ENCODE measurements around the gene NXNL1.

Gene NXNL1

DNA sequence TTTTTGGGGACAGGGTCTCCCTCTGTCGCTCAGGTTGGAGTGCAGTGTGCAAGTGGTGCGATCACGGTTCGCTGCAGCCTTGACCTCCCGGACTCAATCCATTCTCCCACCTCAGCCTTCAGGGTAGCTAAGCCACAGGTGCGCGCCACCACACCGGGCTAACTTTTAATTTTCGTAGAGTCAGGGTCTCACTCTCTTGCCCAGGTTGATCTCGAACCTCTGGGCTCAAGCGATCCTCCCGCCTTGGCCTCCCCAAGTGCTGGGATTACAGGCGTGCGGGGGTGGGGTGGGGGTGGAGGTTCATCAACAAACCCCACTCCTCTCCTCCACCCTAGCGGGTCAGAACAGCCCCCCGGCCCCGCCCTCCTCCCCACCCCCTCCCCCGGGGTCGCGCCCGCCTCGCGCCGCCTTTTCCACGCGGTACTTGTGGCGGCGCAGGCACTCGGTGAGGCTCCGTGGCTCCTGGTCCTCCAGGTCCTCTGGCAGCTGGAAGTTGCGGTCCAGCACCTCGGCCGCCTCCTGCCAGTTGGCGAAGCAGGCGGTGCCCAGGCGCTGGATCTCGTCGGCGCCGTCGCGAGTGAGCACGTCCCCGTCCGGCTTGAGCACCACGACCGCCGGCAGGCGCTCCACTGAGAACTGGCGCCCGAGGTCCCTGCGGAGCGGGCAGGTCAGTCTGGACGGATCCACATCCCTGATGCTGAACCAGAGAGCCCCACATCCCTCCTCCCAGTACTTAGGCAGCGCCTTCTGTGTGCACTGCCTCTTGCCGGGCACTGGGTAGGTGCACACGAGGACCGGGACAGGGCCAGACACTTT, 5.2 kb downstream of the NXNL1 start:
- DNase-seq (ENCODE audit: low read depth): no peak

DNA sequence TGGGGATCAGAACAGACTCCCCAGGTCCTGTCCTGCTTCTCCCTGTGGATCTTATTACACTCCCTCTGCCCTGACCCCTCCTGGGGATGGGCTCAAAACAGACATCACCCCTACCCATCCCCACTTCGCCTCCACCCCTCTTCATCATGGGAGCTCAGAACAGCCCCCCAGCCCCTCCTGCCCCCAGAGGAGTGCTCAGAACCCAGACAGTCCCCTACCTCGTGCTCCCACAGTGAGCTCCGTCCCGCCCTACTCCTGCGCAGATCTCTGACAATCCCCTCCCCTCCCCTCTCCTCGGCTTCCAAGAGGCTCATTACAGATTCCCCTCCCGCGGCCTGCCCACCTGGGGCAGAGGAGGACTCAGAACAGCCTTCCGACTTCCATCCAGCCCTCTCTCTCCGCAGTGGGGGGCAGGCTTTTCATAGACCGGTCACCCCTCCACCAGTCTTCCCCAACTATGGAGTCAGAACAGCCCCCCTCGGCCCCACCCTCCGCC, 6.1 kb downstream of the NXNL1 start:
- no peak for DNase-seq (ENCODE audit: low read depth)

DNA sequence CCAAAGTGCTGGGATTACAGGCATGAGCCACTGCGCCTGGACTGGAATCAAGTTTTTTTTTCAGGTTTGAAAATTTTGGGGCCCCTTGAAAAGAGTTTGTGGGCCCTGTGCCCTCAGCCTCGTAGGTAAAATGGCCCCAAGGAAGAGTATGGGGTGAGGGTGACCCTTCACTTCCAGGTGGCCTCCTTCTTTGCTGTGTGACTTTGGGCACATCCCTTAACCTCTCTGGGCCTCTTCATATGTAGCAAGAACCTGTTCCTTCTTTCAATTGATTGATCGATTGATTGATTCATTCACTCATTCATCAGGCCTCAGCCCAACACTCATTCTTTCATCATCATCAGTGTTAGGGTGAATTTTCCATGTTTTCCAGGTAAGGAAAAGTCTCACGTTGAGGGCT, 8.9 kb downstream of the NXNL1 start:
- DNase-seq (ENCODE audit: low read depth): no peak

DNA sequence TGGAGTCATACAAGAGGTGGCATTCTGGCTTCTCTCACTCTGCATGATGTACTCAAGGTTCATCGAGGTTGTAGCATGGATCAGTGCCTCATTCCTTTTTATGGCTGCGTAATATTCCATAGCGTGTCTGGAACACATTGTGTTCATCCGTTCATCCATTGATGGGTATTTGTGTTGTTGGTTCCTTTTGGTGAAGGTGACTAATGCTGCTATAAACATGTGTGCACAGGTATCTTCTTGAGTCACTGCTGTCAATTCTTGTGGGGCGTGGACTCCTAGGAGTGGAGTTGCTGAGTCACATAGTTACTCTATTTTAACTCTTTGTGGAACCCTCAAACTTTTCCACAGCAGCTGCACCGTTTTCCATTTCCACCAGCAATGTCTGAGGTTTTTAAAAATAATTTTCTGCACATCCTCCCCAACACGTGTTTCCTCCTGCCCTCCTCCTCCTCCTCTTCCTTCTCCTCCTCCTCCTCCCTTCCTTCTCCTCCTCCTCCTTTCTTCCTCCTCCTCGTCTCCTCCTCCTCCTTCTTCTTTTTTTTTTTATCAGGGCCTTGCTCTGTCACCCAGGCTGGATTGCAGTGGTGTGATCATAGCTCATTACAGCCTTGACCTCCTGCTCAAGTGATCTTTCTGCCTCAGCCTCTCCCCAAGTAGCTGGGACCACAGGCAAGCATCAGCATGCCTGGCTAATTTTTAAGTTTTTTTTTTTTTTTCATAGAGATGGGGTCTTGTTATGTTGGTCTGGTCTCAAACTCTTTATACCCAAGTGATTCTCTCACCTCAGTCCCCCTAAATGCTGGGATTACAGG, 10.3 kb downstream of the NXNL1 start:
- no peak for DNase-seq (ENCODE audit: low read depth)

DNA sequence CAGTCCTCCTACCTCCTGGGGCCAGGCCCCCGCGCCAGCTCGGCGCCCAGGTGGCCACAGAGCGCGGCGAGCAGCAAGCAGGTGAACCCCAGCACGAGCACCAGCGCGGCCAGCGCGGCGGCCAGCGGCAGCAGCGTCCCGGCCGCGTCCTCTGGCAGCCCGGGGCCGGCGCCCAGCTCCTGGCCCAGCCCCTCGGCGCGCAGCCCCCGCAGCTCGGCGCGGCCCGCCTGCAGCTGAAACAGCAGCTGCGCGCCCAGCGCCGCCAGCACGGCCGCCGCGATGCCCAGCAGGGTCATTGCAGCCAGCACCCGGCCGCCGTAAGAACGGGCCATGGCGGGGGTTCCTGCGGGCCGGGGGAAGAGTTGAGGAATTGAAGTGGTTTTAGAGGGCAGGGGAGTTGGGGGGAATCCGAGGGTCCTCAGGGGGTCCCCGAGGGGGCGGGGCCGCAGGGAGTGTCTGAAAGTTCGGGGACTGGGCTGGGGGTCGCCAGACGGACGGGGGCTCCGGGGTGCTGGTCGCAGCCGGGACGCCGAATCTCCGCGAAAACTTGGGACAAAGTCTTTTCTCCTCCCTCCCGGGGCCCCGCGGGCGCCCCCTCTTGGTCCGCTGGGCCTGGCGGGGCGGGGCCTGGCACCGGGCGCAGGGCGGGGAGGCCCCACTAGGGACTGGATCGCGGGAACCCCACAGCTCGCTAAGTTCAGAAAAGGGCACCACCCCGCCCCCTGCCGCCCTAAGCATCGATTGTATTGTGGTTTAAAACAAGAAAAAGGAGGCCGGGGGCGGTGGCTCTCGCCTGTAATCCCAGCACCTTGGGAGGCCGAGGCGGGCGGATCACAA, 12.4 kb downstream of the NXNL1 start, which contains the start of gene TMEM221:
TSS of gene TMEM221 (minus strand) at position 538 of the 837 bp plus-strand sequence. CDS start at position 332, 206 bp downstream.
- DNase-seq (ENCODE audit: low read depth): peak; percentile 35

DNA sequence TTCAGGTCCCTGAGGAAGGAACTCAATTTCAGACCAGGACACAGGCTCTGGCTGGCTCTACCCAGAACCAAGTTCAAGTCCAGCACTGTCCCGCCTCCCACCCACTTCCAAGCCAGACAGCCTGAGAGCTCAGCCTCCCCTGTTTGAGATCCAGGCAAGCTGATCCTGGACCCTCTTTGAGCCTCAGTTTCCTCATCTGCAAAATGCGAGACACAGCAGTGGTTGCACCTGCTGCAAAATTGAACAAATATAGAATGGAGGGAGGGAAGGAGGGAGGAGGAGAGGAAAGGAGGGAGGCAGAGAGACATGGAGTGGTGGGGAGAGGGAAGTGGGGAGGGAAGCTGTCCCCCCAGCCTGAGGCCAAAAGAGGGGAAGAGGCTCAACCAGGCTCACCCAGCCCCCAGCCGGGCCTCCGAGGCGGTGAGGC, 13.0 kb downstream of the NXNL1 start:
- no peak for DNase-seq (ENCODE audit: low read depth)

DNA sequence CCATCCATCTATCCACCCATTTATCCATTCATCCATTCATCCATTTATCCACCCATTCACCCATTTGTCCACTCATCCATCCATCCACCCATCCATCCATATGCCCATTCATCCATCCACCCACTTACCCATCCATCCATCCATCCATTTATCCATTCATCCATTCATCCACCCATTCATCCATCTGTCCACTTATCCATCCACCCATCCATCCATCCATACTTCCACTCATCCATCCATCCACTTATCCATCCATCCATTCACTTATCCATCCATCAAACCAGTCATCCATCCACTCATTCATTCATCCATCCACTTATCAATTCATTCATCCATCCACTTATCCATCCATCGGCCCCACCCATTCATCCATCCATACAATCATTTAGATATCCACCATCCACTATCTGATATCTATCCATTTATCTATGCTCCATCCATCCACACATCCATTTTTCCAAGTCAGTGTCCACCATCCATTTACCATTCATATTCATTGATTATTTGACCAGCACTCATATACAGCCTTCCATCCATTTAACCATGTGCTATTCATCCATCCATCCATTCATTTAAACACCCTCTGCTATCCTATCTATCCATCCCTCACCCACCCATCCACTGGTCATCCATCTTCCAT, 15.1 kb downstream of the NXNL1 start:
- no peak for DNase-seq (ENCODE audit: low read depth)

DNA sequence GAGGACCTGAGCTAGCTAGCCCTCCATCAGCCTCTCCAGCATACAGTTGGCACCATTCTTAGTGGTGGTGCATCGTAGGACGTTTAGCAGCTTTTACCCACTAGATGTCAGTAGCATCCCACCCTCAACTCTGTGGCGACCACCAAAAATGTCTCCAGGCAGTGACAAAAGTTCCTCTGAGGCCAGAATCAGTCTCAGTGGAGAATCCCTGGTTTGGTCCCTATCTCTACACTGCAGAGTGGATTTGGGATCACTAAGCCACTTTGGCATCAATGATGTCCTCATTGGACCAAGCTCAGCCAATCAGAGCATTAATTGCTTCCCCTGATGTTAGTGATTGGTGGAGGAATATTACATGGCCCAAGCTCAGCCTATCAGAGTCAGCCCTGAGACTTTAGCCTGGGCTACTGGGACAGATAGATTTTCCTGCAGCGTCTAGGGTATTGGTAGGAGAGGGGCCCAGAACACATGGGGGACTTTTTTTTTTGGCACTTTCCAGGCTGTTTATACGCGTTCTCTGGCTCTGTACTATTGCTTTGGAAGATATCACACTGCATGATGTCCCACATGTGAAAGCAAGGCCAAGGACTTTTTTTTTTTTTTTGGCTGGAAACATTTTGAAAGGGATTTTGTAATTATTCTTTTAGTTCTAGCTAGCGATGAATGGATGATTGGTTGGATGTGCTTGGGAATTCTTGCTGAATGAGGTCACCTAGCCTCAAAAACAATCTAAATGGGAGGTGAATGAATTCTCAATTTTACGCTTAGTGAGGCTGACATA, 19.3 kb downstream of the NXNL1 start:
- DNase-seq (ENCODE audit: low read depth): peak; percentile 46

DNA sequence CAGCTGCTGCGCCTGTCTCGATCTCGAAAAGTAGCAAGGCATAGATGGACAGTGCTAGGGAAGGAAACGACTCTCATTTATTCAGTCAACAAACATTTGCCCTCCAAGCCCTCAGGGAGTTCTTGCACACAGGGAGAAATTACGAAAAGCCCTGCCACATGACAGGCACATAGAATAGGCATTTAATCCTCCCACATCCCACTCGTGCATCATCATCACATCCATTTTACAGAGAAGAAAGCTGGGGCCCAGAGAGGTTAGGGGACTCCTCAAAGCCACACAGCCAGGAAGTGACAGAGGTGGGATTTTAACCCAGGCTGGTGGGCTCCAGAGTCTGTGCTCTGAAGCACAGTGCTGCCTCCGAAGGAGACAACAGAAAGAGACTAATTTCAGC, 23.9 kb downstream of the NXNL1 start:
- no peak for DNase-seq (ENCODE audit: low read depth)

DNA sequence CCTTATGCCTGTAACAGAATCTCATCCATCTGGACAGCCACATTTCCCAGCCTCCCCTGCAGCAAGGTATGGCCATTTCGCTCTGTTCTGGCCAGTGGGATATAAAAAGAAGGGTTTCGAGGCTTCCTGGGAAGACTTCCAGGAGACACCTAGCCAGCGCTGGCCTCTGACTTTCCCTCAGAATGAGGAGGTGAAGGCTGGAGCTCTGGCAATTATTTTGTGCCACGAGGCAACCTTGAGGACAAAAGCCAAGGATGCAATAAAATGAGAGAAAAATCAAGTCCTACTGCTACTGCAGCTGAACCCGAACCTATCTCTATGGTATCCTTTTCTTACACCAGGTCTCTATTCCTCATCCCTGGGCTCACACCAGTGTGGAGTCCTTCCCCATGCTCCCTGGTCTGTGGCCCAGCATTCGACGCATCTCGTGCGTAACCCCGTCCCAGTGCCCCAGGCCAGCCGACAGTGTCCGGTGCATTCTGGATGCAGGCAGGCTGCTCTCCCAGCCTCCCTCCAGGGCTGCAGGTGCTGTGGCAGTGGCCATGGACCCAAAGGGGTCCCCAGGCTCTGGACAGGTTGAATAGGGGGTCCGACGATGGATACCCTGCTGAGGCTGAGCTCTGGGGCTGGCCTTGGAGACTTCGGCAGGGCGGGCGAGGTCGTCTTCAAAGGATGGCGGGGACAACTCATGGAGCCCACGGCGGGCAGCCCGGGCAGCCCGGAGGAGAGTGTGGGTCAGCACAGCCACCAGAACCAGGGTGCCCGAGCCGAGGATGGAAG, 24.4 kb downstream of the NXNL1 start:
- DNase-seq (ENCODE audit: low read depth): no peak

DNA sequence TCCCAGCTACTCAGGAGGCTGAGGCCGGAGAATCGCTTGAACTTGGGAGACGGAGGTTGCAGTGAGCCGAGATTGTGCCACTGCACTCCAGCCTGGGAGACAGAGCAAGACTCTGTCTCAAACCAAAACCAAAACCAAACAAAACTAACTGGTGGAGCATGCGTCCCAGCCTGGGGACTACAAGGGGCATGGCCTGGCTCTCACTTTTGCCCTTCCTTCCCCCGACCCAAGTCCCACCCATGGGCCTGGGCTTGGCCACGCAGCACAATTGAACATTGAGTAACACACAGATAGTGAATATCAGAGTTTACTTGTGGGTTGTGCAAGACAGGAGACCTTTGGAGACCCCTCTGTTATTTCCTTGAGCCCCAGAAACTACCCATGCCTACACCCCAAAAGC, 25.5 kb downstream of the NXNL1 start:
- DNase-seq (ENCODE audit: low read depth): no peak

DNA sequence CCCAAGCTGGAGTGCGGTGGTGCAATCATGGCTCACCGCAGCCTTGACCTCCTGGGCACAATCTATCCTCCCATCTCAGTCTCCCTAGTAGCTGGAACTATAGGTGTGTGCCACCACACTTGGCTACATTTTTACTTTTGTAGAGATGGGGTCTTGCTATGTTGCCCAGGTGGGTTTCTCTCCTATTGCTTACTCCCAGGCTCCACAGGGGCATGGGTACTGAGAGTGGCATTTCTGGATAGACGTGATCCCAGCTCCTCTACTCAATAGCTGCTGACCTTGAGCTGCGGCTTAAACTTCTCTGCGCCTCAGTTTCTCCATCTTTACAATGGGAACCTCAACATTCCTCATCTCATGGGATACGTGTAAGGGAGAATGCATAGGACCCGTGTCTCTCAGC, 29.3 kb downstream of the NXNL1 start:
- DNase-seq (ENCODE audit: low read depth): no peak

DNA sequence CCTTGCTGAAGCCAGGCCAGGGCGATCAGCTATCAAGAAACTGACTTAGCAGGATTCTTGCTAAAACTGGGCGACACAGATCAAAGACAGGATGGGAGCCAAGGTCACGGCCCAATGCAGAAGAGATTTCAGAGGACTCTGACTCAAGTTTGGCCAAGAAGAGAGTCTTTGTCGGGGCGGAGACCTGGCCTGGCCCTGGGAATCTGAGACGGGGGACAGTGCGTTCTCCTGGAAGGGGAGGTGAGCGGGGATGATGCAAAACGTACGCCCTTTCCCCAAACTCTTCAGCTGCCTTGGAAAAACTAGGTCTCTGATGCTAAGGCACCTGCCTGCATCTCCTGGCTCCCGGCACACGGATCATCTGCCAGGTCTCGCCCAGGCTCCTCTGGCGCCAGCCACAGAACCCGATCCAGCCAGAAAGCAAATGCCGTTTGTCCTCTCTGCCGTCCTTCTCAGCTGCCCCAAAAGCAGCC, 31.0 kb downstream of the NXNL1 start:
- DNase-seq (ENCODE audit: low read depth): no peak

DNA sequence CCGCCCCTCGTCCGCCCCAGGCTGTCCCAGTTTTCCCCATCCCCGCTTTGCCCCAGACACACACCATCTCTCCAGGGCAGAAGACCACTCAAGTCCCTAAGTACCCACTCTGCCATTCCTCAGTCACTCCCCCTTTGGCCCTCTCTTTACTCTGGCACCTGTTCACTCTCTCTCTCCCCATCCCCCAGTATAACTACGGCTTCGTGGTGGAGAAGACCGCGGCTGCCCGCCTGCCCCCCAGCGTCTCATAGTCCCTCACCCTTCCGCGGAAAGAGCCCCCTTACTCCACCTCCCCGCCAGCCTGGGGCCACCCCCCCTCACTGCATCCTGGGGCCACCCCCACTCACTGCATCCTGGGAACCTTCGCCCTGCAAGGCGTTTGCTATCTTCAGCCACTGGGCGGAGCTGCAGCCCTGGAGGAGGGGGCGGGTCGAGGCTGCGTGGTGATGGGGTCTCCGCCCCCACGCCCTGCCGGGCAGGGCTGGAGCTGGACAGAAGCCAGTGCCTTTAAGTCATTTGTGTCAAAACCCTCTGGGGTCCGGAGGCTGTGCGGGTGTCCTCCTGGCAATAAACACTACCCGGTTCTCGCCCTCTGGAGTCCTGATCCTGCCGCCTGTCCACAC, 35.9 kb downstream of the NXNL1 start:
- peak; percentile 38 for DNase-seq (ENCODE audit: low read depth)

DNA sequence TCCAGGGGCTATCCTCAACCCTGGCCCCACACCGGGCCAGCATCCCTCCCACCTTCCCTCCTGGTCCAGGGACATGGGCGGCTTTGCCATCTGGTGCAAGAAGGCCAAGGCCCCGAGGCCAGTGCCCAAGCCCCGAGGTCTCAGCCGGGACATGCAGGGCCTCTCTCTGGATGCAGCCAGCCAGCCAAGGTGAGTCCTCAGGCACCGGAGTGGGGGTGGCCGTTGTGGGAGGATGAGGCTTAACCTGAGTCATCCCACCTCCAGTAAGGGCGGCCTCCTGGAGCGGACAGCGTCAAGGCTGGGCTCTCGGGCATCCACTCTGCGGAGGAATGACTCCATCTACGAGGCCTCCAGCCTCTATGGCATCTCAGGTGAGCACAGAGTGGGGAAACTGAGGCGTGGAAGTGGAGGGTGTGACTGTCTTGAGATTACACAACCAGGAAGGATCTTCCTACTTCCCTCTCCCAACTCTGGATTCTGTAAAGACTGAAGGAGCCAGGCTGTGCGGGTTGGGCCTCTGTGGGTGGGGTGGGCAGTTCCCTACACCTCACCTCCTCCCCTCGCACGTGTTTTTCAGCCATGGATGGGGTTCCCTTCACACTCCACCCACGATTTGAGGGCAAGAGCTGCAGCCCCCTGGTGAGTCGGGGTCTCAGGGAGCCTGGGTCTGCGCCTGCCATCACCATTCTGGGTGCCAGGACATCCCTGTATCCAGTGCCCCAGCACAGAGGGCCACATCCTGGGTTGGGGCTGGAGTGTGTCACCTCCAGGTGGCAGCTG, 37.1 kb downstream of the NXNL1 start:
- no peak for DNase-seq (ENCODE audit: low read depth)

DNA sequence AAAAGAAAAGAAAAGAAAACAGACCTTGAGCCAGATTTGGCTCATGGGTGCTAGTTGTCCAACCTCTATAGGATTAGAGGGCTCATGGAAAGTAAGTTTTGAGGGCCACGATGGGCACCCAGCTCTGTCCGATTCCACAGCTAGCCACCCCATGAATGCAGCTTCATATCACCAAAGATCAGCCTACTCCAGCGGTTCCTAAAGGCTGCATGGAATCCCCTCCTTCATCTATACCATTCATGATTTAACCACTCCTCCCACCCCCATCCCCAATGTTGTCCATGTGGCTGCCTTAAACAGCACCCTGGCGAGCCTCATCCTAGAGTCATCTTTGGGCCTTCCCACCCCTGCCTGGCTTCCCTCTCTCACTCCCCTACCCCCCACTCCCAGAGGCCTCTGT, 38.8 kb downstream of the NXNL1 start:
- DNase-seq (ENCODE audit: low read depth): no peak

DNA sequence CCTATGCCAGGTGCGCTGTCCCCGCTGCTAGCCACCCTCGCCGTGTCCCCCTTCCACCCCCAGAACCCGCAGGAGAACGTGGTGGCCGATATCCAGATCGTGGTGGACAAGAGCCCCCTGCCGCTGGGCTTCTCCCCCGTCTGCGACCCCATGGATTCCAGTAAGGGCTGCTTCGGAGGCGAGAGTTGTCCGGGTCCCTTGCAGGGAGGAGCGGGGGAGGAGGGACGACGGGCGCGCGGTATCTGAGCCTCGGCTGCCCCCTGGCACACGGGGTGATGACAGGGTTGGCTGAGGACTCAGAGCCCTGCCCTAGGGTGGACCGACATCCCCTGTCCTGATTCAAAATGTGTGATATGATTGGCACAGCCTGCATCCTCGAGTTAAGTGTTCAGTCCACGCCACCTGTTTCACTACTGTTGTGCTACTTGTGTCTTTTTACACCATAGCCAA, 40.2 kb downstream of the NXNL1 start:
- DNase-seq (ENCODE audit: low read depth): peak; percentile 41
